BJ (cell line): ENCODE results near the gene C2CD2. TPM values are rescaled to one million over a fixed set of nuclear protein-coding genes. Genes with fewer than 3 reads are reported as not detected.

Experiments
- CTCF ChIA-PET: fragments of 350-600 bp; formaldehyde crosslinking; extraction: SDS; loops from one replicate; lab custom pipeline; 2021; ENCODE audit warnings: antibody characterized with exemption, inconsistent platforms; lab: Yijun Ruan, JAX
- POLR2A ChIA-PET: fragments of 300-600 bp; sonication (Branson Sonifier 250); formaldehyde crosslinking; extraction: SDS; loops from one replicate; lab custom pipeline; 2021; ENCODE audit warnings: antibody characterized with exemption; lab: Charles Lee
- DNase-seq: peaks from one replicate; pipeline ENCODE4 v3.0.0-alpha.2; 2011; ENCODE audit warnings: low read depth
- H3K27me3 ChIP-seq: 2 replicates; pipeline ENCODE4 v1.6.0; 2011; ENCODE audit warnings: low read length; ENCODE audit not compliant: control insufficient read depth, insufficient read depth
- H3K36me3 ChIP-seq: 2 replicates; pipeline ENCODE4 v1.5.1; 2011; ENCODE audit warnings: low read length; ENCODE audit not compliant: control insufficient read depth, insufficient read depth
- H3K4me3 ChIP-seq: 2 replicates; pipeline ENCODE4 v1.5.1; 2011; ENCODE audit warnings: low read depth, mild to moderate bottlenecking, control low read depth, low read length
- CTCF ChIP-seq: IDR thresholded peaks from 2 replicates; pipeline ENCODE4 v1.5.1; 2011; ENCODE audit warnings: low read depth, mild to moderate bottlenecking, control low read depth, inconsistent platforms, low read length, moderate library complexity; ENCODE audit not compliant: insufficient read depth
- polyA plus RNA-seq: library from polyadenylated mRNA; depleted of rRNA; stranded (reverse); fragments of >200 nt; gene quantifications from 2 replicates; pipeline ENCODE4 v1.2.3, GENCODE V29; 2011

C2CD2 gene
- polyA plus RNA-seq, 1 experiment = 21.9 TPM

DNA sequence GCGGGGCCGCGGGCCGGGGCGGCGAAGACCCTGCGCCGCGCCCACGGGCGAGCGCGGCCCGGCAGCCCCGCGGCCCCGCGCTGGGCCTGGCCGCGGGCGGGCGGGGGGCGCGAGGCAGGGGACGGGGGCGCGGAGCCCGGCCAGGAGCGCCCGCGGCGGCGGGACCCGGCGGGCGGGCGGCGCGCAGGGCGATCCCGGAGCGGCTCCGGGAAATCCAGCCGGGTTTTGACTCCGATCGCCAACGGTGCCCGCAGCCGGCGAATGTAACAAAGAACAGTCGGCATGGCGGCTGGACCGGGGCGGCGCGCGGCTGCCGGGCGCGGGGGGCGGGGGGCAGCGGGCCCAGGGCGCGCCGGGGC, 75.0 kb downstream of the C2CD2 start:
- DNase-seq = no peak
- CTCF ChIA-PET = interaction anchor here (0.9 to 1.6 kb wide), 2 partner anchors 79 to 264 kb away, joined by 3 to 4 read pairs; no protein-coding TSS in a partner anchor
- no peaks in the 10 kb centered on the region for H3K27me3 ChIP-seq
- H3K4me3 ChIP-seq = peak overlapping the region; percentile 85
- no peaks in the 10 kb centered on the region; the same call in 1 of the 2 replicates for H3K36me3 ChIP-seq
- POLR2A ChIA-PET = no interaction called here
- TF ChIP-seq CTCF = no peak

GRCh38 chr21:41877901-41878830, 75.7 kb downstream of the C2CD2 start:
- DNase-seq = no peak
- H3K36me3 ChIP-seq = no peaks in the 10 kb centered on the region; the same call in 1 of the 2 replicates
- H3K27me3 ChIP-seq = no peaks in the 10 kb centered on the region
- ChIA-PET POLR2A (interaction anchor here (0.6 to 1.1 kb wide), 2 partner anchors 239 to 1078 kb away, joined by 3 to 12 read pairs; no protein-coding TSS in a partner anchor), CTCF (interaction anchor here (0.6 to 1.6 kb wide), 6 partner anchors 117 to 944 kb away, joined by 3 to 4 read pairs (median 3); no protein-coding TSS in a partner anchor)
- no peak for TF ChIP-seq CTCF
- peak overlapping the region; percentile 85 for H3K4me3 ChIP-seq

GRCh38 chr21:41876928-41877652, 76.7 kb downstream of the C2CD2 start:
- no peak for DNase-seq
- TF ChIP-seq CTCF = no peak
- no peaks in the 10 kb centered on the region for H3K27me3 ChIP-seq
- peaks cover 2% of the 10 kb centered on the region for H3K36me3 ChIP-seq
- ChIA-PET POLR2A (interaction anchor here (1.1 kb wide), 1 partner anchor 240 kb away, joined by 3 read pairs; no protein-coding TSS in a partner anchor), CTCF (interaction anchor here (0.6 to 1.5 kb wide), 5 partner anchors 116 to 945 kb away, joined by 3 to 4 read pairs (median 3); no protein-coding TSS in a partner anchor)
- no peak overlapping the region for H3K4me3 ChIP-seq

DNA sequence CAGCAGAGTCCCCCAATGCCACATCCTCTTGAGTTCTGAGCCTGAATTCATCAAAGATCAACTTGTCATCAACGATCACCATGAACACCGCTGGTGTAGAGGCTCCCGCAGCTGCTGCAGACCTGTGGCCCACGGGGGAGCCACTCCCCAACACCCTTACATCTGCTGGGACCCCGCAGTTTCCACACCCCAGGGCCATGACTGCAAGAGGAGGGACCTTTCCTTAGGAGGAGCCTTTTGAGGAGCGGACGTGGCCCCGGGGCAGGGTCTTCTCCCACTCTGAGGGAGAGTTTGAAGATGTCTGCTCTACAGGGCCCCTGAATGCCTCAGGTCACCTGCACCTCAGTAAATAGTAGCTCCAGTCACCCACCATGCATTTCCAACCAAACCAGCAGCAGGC, 77.4 kb downstream of the C2CD2 start:
- ChIA-PET POLR2A (no interaction called here), CTCF (interaction anchor here (0.6 to 1.8 kb wide), 2 partner anchors 10 to 60 kb away, joined by 4 read pairs; no protein-coding TSS in a partner anchor)
- no peak overlapping the region for H3K4me3 ChIP-seq
- no peaks in the 10 kb centered on the region for H3K27me3 ChIP-seq
- DNase-seq = no peak
- TF ChIP-seq CTCF = no peak
- peaks cover 2% of the 10 kb centered on the region for H3K36me3 ChIP-seq
